ENCODE results near the gene PAX5.

PAX5 gene

GRCh38 chr9:36992501-36993316 is 41.4 kb downstream of the PAX5 start:
- Histone ChIP-seq H3K4me3 (ENCODE audit: low read length) (no peak overlapping the region), H3K27ac (ENCODE audit: low read length) (no peak overlapping the region), H3K9ac (ENCODE audit: low read depth, low read length) (no peak overlapping the region), H3K9me3 (ENCODE audit: insufficient read depth, low read depth, low read length) (no peaks in the 10 kb centered on the region), H3K36me3 (ENCODE audit: insufficient read depth, low read depth, low read length) (no peaks in the 10 kb centered on the region), H3K27me3 (ENCODE audit: insufficient read depth, low read length) (peaks cover 69% of the 10 kb centered on the region), H3K4me1 (ENCODE audit: insufficient read depth, low read length) (peaks cover 2% of the 10 kb centered on the region; the same call in 1 of the 2 replicates)

- H3K27ac ChIP-seq (ENCODE audit: low read length) = no peak overlapping the region
- H3K9me3 ChIP-seq (ENCODE audit: insufficient read depth, low read depth, low read length) = no peaks in the 10 kb centered on the region
- H3K36me3 ChIP-seq (ENCODE audit: insufficient read depth, low read depth, low read length) = no peaks in the 10 kb centered on the region
- H3K9ac ChIP-seq (ENCODE audit: low read depth, low read length) = no peak overlapping the region
- peaks cover 11% of the 10 kb centered on the region; the same call in 1 of the 2 replicates for H3K4me1 ChIP-seq (ENCODE audit: insufficient read depth, low read length)
- no peak overlapping the region for H3K4me3 ChIP-seq (ENCODE audit: low read length)
- peaks cover 69% of the 10 kb centered on the region for H3K27me3 ChIP-seq (ENCODE audit: insufficient read depth, low read length)
Measured at GRCh38 chr9:36991516-36992134, 42.4 kb downstream of the PAX5 start.

- Histone ChIP-seq H3K4me3 (ENCODE audit: low read length) (no peak overlapping the region), H3K27me3 (ENCODE audit: insufficient read depth, low read length) (peaks cover 90% of the 10 kb centered on the region), H3K9ac (ENCODE audit: low read depth, low read length) (no peak overlapping the region), H3K4me1 (ENCODE audit: insufficient read depth, low read length) (peaks cover 11% of the 10 kb centered on the region; the same call in 1 of the 2 replicates), H3K27ac (ENCODE audit: low read length) (no peak overlapping the region), H3K36me3 (ENCODE audit: insufficient read depth, low read depth, low read length) (no peaks in the 10 kb centered on the region), H3K9me3 (ENCODE audit: insufficient read depth, low read depth, low read length) (no peaks in the 10 kb centered on the region)
Measured at GRCh38 chr9:36988848-36989247, 45.2 kb downstream of the PAX5 start.

GRCh38 chr9:36987891-36988290 is 46.2 kb downstream of the PAX5 start:
- Histone ChIP-seq H3K27me3 (ENCODE audit: insufficient read depth, low read length) (peaks cover 99% of the 10 kb centered on the region), H3K4me3 (ENCODE audit: low read length) (peak overlapping the region; percentile 56; the same call in 1 of the 2 replicates), H3K36me3 (ENCODE audit: insufficient read depth, low read depth, low read length) (no peaks in the 10 kb centered on the region), H3K27ac (ENCODE audit: low read length) (no peak overlapping the region), H3K4me1 (ENCODE audit: insufficient read depth, low read length) (peaks cover 11% of the 10 kb centered on the region; the same call in 1 of the 2 replicates), H3K9ac (ENCODE audit: low read depth, low read length) (no peak overlapping the region), H3K9me3 (ENCODE audit: insufficient read depth, low read depth, low read length) (no peaks in the 10 kb centered on the region)

- H3K9me3 ChIP-seq (ENCODE audit: insufficient read depth, low read depth, low read length) = no peaks in the 10 kb centered on the region
- H3K27ac ChIP-seq (ENCODE audit: low read length) = no peak overlapping the region
- H3K9ac ChIP-seq (ENCODE audit: low read depth, low read length) = no peak overlapping the region
- peaks cover 11% of the 10 kb centered on the region; the same call in 1 of the 2 replicates for H3K4me1 ChIP-seq (ENCODE audit: insufficient read depth, low read length)
- no peaks in the 10 kb centered on the region for H3K36me3 ChIP-seq (ENCODE audit: insufficient read depth, low read depth, low read length)
- H3K4me3 ChIP-seq (ENCODE audit: low read length) = peak overlapping the region; percentile 56; the same call in 1 of the 2 replicates
- peaks cover 99% of the 10 kb centered on the region for H3K27me3 ChIP-seq (ENCODE audit: insufficient read depth, low read length)
Measured at GRCh38 chr9:36987409-36987808, 46.7 kb downstream of the PAX5 start.

- Histone ChIP-seq H3K4me3 (ENCODE audit: low read length) (peak overlapping the region; percentile 56), H3K36me3 (ENCODE audit: insufficient read depth, low read depth, low read length) (no peaks in the 10 kb centered on the region), H3K4me1 (ENCODE audit: insufficient read depth, low read length) (peaks cover 11% of the 10 kb centered on the region; the same call in 1 of the 2 replicates), H3K27me3 (ENCODE audit: insufficient read depth, low read length) (peaks cover 97% of the 10 kb centered on the region), H3K9ac (ENCODE audit: low read depth, low read length) (no peak overlapping the region), H3K27ac (ENCODE audit: low read length) (no peak overlapping the region), H3K9me3 (ENCODE audit: insufficient read depth, low read depth, low read length) (no peaks in the 10 kb centered on the region)
Measured at GRCh38 chr9:36986468-36987408, 47.3 kb downstream of the PAX5 start.

- H3K9ac ChIP-seq (ENCODE audit: low read depth, low read length) = no peak overlapping the region
- H3K27me3 ChIP-seq (ENCODE audit: insufficient read depth, low read length) = peaks cover 98% of the 10 kb centered on the region
- no peak overlapping the region for H3K27ac ChIP-seq (ENCODE audit: low read length)
- no peaks in the 10 kb centered on the region for H3K36me3 ChIP-seq (ENCODE audit: insufficient read depth, low read depth, low read length)
- peaks cover 11% of the 10 kb centered on the region; the same call in 1 of the 2 replicates for H3K4me1 ChIP-seq (ENCODE audit: insufficient read depth, low read length)
- H3K9me3 ChIP-seq (ENCODE audit: insufficient read depth, low read depth, low read length) = no peaks in the 10 kb centered on the region
- peak overlapping the region; percentile 56; the same call in 1 of the 2 replicates for H3K4me3 ChIP-seq (ENCODE audit: low read length)
Measured at GRCh38 chr9:36985769-36986467, 48.1 kb downstream of the PAX5 start.

- Histone ChIP-seq H3K9me3 (ENCODE audit: insufficient read depth, low read depth, low read length) (no peaks in the 10 kb centered on the region), H3K4me1 (ENCODE audit: insufficient read depth, low read length) (peaks cover 14% of the 10 kb centered on the region; the same call in 1 of the 2 replicates), H3K4me3 (ENCODE audit: low read length) (peak overlapping the region; percentile 37; the same call in 1 of the 2 replicates), H3K27me3 (ENCODE audit: insufficient read depth, low read length) (peaks cover 95% of the 10 kb centered on the region), H3K36me3 (ENCODE audit: insufficient read depth, low read depth, low read length) (no peaks in the 10 kb centered on the region), H3K9ac (ENCODE audit: low read depth, low read length) (no peak overlapping the region), H3K27ac (ENCODE audit: low read length) (no peak overlapping the region)
Measured at GRCh38 chr9:36985061-36985768, 48.9 kb downstream of the PAX5 start.

- H3K27ac ChIP-seq (ENCODE audit: low read length) = no peak overlapping the region
- peaks cover 46% of the 10 kb centered on the region for H3K27me3 ChIP-seq (ENCODE audit: insufficient read depth, low read length)
- no peaks in the 10 kb centered on the region for H3K36me3 ChIP-seq (ENCODE audit: insufficient read depth, low read depth, low read length)
- no peak overlapping the region for H3K4me3 ChIP-seq (ENCODE audit: low read length)
- peaks cover 3% of the 10 kb centered on the region; the same call in 1 of the 2 replicates for H3K4me1 ChIP-seq (ENCODE audit: insufficient read depth, low read length)
- no peaks in the 10 kb centered on the region for H3K9me3 ChIP-seq (ENCODE audit: insufficient read depth, low read depth, low read length)
- H3K9ac ChIP-seq (ENCODE audit: low read depth, low read length) = no peak overlapping the region
Measured at GRCh38 chr9:36980148-36980974, 53.7 kb downstream of the PAX5 start.
